ENCODE measurements around the gene TBC1D8. TPM values are rescaled to one million over a fixed set of nuclear protein-coding genes. Genes with fewer than 3 reads are reported as not detected.

The TBC1D8 gene
- total and polyA plus RNA-seq, 7 experiments from 2014 or later: 0.30 to 20.1 (median 2.2) TPM

- no peaks in the 10 kb centered on the region for H3K36me3 Mint-ChIP-seq
- H3K27ac ChIP-seq (ENCODE audit: low read depth, low read length): no peak overlapping the region
- peaks cover 8 to 19% of the 10 kb centered on the region in 2 donors for H3K4me1 ChIP-seq (ENCODE audit: control insufficient read depth in 2 of 2, insufficient read depth in 2 of 2, low read length in 2 of 2)
- no peaks in the 10 kb centered on the region for H3K27me3 ChIP-seq (ENCODE audit: control insufficient read depth in 2 of 2, insufficient read depth in 2 of 2, low read length in 2 of 2)
- CTCF ChIA-PET: interaction anchor here (1.6 to 2.3 kb wide), 2 partner anchors 51 to 141 kb away, joined by 5 to 7 read pairs; no protein-coding TSS in a partner anchor
- no peaks in the 10 kb centered on the region for H3K9me3 Mint-ChIP-seq
- ATAC-seq (no peak), DNase-seq (no peak)
- no peak overlapping the region for H3K4me3 Mint-ChIP-seq
- POLR2A ChIA-PET: interaction anchor here (0.5 kb wide), 1 partner anchor 42 kb away, joined by 3 read pairs; no protein-coding TSS in a partner anchor
- H3K27me3 Mint-ChIP-seq: peaks cover 0 to 55% (median 2%) of the 10 kb centered on the region in 5 donors
- peaks cover 14 to 31% (median 25%) of the 10 kb centered on the region in 7 donors for H3K4me1 Mint-ChIP-seq
- H3K27ac Mint-ChIP-seq: no peak overlapping the region
- intact Hi-C loops (cut with micrococcal nuclease): loop anchor here (1.0 to 5.0 kb wide), 4 partner anchors 116 to 541 kb away; partner anchors contain the start of gene RPL31 (in 1 of the 2)
- H3K9me3 ChIP-seq (ENCODE audit: control insufficient read depth in 2 of 3, low read length in 3 of 3): no peaks in the 10 kb centered on the region
- H3K4me3 ChIP-seq (ENCODE audit: low read length): no peak overlapping the region
- no peaks in the 10 kb centered on the region for H3K36me3 ChIP-seq (ENCODE audit: control insufficient read depth in 2 of 3, insufficient read depth in 3 of 3, low read length in 3 of 3)
Measured at GRCh38 chr2:101153787-101154186, 2.6 kb upstream of the TBC1D8 start.

GRCh38 chr2:101153077-101153707 lies 2.0 kb upstream of the TBC1D8 start:
- intact Hi-C loops (cut with micrococcal nuclease): loop anchor here (1.0 to 5.0 kb wide), 4 partner anchors 116 to 541 kb away; partner anchors contain the start of gene RPL31 (in 1 of the 2)
- no peak for DNase-seq
- H3K36me3 Mint-ChIP-seq: no peaks in the 10 kb centered on the region
- Histone ChIP-seq H3K27me3 (ENCODE audit: control insufficient read depth in 2 of 2, insufficient read depth in 2 of 2, low read length in 2 of 2) (peaks cover 0 to 4% of the 10 kb centered on the region in 2 donors), H3K4me3 (ENCODE audit: low read length) (no peak overlapping the region), H3K27ac (ENCODE audit: low read depth, low read length) (no peak overlapping the region), H3K9me3 (ENCODE audit: control insufficient read depth in 2 of 3, low read length in 3 of 3) (no peaks in the 10 kb centered on the region), H3K36me3 (ENCODE audit: control insufficient read depth in 2 of 3, insufficient read depth in 3 of 3, low read length in 3 of 3) (no peaks in the 10 kb centered on the region), H3K4me1 (ENCODE audit: control insufficient read depth in 2 of 2, insufficient read depth in 2 of 2, low read length in 2 of 2) (peaks cover 8 to 19% of the 10 kb centered on the region in 2 donors)
- CTCF ChIA-PET: interaction anchor here (0.9 to 2.3 kb wide), 3 partner anchors 52 to 142 kb away, joined by 4 to 7 read pairs (median 5); no protein-coding TSS in a partner anchor
- H3K9me3 Mint-ChIP-seq: no peaks in the 10 kb centered on the region
- H3K27ac Mint-ChIP-seq: peak overlapping the region in 2 of 9 donors; percentile 29 to 79
- ATAC-seq: no peak
- peak overlapping the region in 4 of 10 donors; percentile 6 to 88 (median 82) for H3K4me3 Mint-ChIP-seq
- H3K27me3 Mint-ChIP-seq: peaks cover 0 to 61% (median 5%) of the 10 kb centered on the region in 5 donors
- H3K4me1 Mint-ChIP-seq: peaks cover 14 to 35% (median 25%) of the 10 kb centered on the region in 7 donors
- POLR2A ChIA-PET: interaction anchor here (0.5 to 0.6 kb wide), 2 partner anchors 43 to 141 kb away, joined by 3 to 4 read pairs; no protein-coding TSS in a partner anchor

GRCh38 chr2:101152272-101153076 lies 1.3 kb upstream of the TBC1D8 start:
- Histone ChIP-seq H3K27ac (ENCODE audit: low read depth, low read length) (no peak overlapping the region), H3K4me1 (ENCODE audit: control insufficient read depth in 2 of 2, insufficient read depth in 2 of 2, low read length in 2 of 2) (peaks cover 8 to 19% of the 10 kb centered on the region in 2 donors), H3K36me3 (ENCODE audit: control insufficient read depth in 2 of 3, insufficient read depth in 3 of 3, low read length in 3 of 3) (no peaks in the 10 kb centered on the region), H3K27me3 (ENCODE audit: control insufficient read depth in 2 of 2, insufficient read depth in 2 of 2, low read length in 2 of 2) (peaks cover 0 to 4% of the 10 kb centered on the region in 2 donors), H3K9me3 (ENCODE audit: control insufficient read depth in 2 of 3, low read length in 3 of 3) (no peaks in the 10 kb centered on the region), H3K4me3 (ENCODE audit: low read length) (peak overlapping the region; percentile 40)
- Mint-ChIP-seq H3K4me3 (peak overlapping the region; percentile 76 to 90 (median 86)), H3K36me3 (no peaks in the 10 kb centered on the region), H3K4me1 (peaks cover 14 to 36% (median 25%) of the 10 kb centered on the region in 7 donors), H3K9me3 (no peaks in the 10 kb centered on the region), H3K27me3 (peaks cover 0 to 69% (median 9%) of the 10 kb centered on the region in 5 donors), H3K27ac (peak overlapping the region in 6 of 9 donors; percentile 16 to 79 (median 64))
- ChIA-PET CTCF (interaction anchor here (0.7 to 2.3 kb wide), 4 partner anchors 53 to 141 kb away, joined by 4 to 7 read pairs (median 4); no protein-coding TSS in a partner anchor), POLR2A (interaction anchor here (0.6 kb wide), 1 partner anchor 565 kb away, joined by 4 read pairs; no protein-coding TSS in a partner anchor)
- intact Hi-C loops (cut with micrococcal nuclease): loop anchor here (1.0 to 5.0 kb wide), 5 partner anchors 53 to 540 kb away; partner anchors contain the start of gene RPL31 (in 1 of the 2)
- DNase-seq (peak in 1 of 9 donors; percentile 10), ATAC-seq (peak; percentile 53)

GRCh38 chr2:101151859-101152271 lies 683 bp upstream of the TBC1D8 start:
- no peak for ATAC-seq
- Histone ChIP-seq H3K4me1 (ENCODE audit: control insufficient read depth in 2 of 2, insufficient read depth in 2 of 2, low read length in 2 of 2) (peaks cover 8 to 19% of the 10 kb centered on the region in 2 donors), H3K27me3 (ENCODE audit: control insufficient read depth in 2 of 2, insufficient read depth in 2 of 2, low read length in 2 of 2) (peaks cover 0 to 4% of the 10 kb centered on the region in 2 donors), H3K4me3 (ENCODE audit: low read length) (peak overlapping the region; percentile 40), H3K9me3 (ENCODE audit: control insufficient read depth in 2 of 3, low read length in 3 of 3) (no peaks in the 10 kb centered on the region), H3K27ac (ENCODE audit: low read depth, low read length) (no peak overlapping the region), H3K36me3 (ENCODE audit: control insufficient read depth in 2 of 3, insufficient read depth in 3 of 3, low read length in 3 of 3) (no peaks in the 10 kb centered on the region)
- ChIA-PET CTCF (interaction anchor here (0.6 to 2.3 kb wide), 3 partner anchors 33 to 139 kb away, joined by 3 to 7 read pairs (median 4); no protein-coding TSS in a partner anchor), POLR2A (interaction anchor here (0.6 to 1.0 kb wide), 2 partner anchors 150 to 564 kb away, joined by 3 to 4 read pairs; partner anchors contain the start of gene RPL31)
- H3K9me3 Mint-ChIP-seq: no peaks in the 10 kb centered on the region
- peak overlapping the region; percentile 76 to 90 (median 86) for H3K4me3 Mint-ChIP-seq
- H3K4me1 Mint-ChIP-seq: peaks cover 14 to 36% (median 25%) of the 10 kb centered on the region in 7 donors
- H3K27ac Mint-ChIP-seq: peak overlapping the region in 7 of 9 donors; percentile 14 to 79 (median 65)
- DNase-seq: no peak
- H3K27me3 Mint-ChIP-seq: peaks cover 0 to 72% (median 13%) of the 10 kb centered on the region in 5 donors
- no peaks in the 10 kb centered on the region for H3K36me3 Mint-ChIP-seq
- intact Hi-C loops (cut with micrococcal nuclease): loop anchor here (1.0 to 5.0 kb wide), 10 partner anchors 22 to 589 kb away; partner anchors contain the start of genes CNOT11 (in 2 of the 2), RPL31 (in 2 of the 2) and PDCL3 (in 1 of the 2)

- Mint-ChIP-seq H3K27me3 (peaks cover 0 to 80% (median 16%) of the 10 kb centered on the region in 5 donors), H3K4me3 (peak overlapping the region; percentile 47 to 88 (median 78)), H3K27ac (peak overlapping the region in 2 of 9 donors; percentile 4 to 61), H3K4me1 (peaks cover 14 to 36% (median 25%) of the 10 kb centered on the region in 7 donors), H3K36me3 (no peaks in the 10 kb centered on the region), H3K9me3 (no peaks in the 10 kb centered on the region)
- DNase-seq (peak in 5 of 9 donors; percentile 6 to 25 (median 20)), ATAC-seq (no peak)
- Histone ChIP-seq H3K4me1 (ENCODE audit: control insufficient read depth in 2 of 2, insufficient read depth in 2 of 2, low read length in 2 of 2) (peaks cover 8 to 19% of the 10 kb centered on the region in 2 donors), H3K27ac (ENCODE audit: low read depth, low read length) (no peak overlapping the region), H3K4me3 (ENCODE audit: low read length) (peak overlapping the region; percentile 45), H3K36me3 (ENCODE audit: control insufficient read depth in 2 of 3, insufficient read depth in 3 of 3, low read length in 3 of 3) (no peaks in the 10 kb centered on the region), H3K27me3 (ENCODE audit: control insufficient read depth in 2 of 2, insufficient read depth in 2 of 2, low read length in 2 of 2) (peaks cover 0 to 4% of the 10 kb centered on the region in 2 donors), H3K9me3 (ENCODE audit: control insufficient read depth in 2 of 3, low read length in 3 of 3) (no peaks in the 10 kb centered on the region)
- ChIA-PET CTCF (no interaction called here), POLR2A (interaction anchor here (0.6 to 1.1 kb wide), 6 partner anchors 12 to 397 kb away, joined by 3 to 4 read pairs (median 3); partner anchors contain the start of gene RPL31)
- intact Hi-C loops (cut with micrococcal nuclease): loop anchor here (1.0 to 5.0 kb wide), 9 partner anchors 24 to 588 kb away; partner anchors contain the start of genes CNOT11 (in 2 of the 2), RPL31 (in 2 of the 2) and PDCL3 (in 1 of the 2)
Measured at GRCh38 chr2:101150306-101151145, 656 bp downstream of the TBC1D8 start.
